Gastrocnemius medialis (tissue), 4 donors: ENCODE data around the gene URI1. TPM values are rescaled to one million over a fixed set of nuclear protein-coding genes. Genes with fewer than 3 reads are reported as not detected.

ENCODE experiments used
- ATAC-seq, 2 donors: fragments of 150-250 bp; one replicate each; pipeline ENCODE4 v1.9.1; 2016
- DNase-seq, 2 donors: peaks; one replicate each; pipeline ENCODE4 v3.0.0-alpha.2; 2019
- H3K27ac ChIP-seq, 4 donors: fragments of 200-600 bp; sonication (generic); 1 replicate in 1 of 4; 2 replicates in 3 of 4; pipeline ENCODE4 v1.5.1; 2016 to 2018; ENCODE audit warnings: mild to moderate bottlenecking in 2 of 4, moderate library complexity in 1 of 4
- H3K27me3 ChIP-seq, 3 donors: fragments of 200-600 bp; sonication (generic) in 2 of 3; 1 replicate in 1 of 3; 2 replicates in 2 of 3; pipeline versions ENCODE4 v1.5.1 to v1.6.0; 2016 to 2019; ENCODE audit warnings: mild to moderate bottlenecking in 1 of 3, moderate library complexity in 1 of 3
- H3K36me3 ChIP-seq, 2 donors: fragments of 200-600 bp; sonication (generic) in 1 of 2; one replicate each; pipeline ENCODE4 v1.5.1; 2017 to 2018
- H3K4me1 ChIP-seq, 2 donors: fragments of 200-600 bp; sonication (generic) in 1 of 2; one replicate each; pipeline ENCODE4 v1.5.1; 2016 to 2017; ENCODE audit warnings: mild to moderate bottlenecking in 2 of 2
- H3K4me3 ChIP-seq, 4 donors: fragments of 200-600 bp; sonication (generic) in 3 of 4; 1 replicate in 1 of 4; 2 replicates in 3 of 4; pipeline ENCODE4 v1.5.1; 2016 to 2019; ENCODE audit warnings: mild to moderate bottlenecking in 2 of 4
- H3K9me3 ChIP-seq, 3 donors: fragments of 200-600 bp; sonication (generic) in 2 of 3; 1 replicate in 1 of 3; 2 replicates in 2 of 3; pipeline ENCODE4 v1.5.1; 2016 to 2019
- POLR2A ChIP-seq, 2 donors: fragments of 450-650 bp; IDR thresholded peaks; one replicate each; pipeline ENCODE4 v1.6.1; 2017; ENCODE audit warnings: antibody characterized with exemption in 2 of 2, mild to moderate bottlenecking in 2 of 2, moderate library complexity in 2 of 2
- in situ Hi-C, 4 donors: fragments of 200-750 bp; cut with MboI; loops; one replicate each; pipeline versions ENCODE4 v1.15.0 to v1.8.0; 2017; ENCODE audit warnings: low sequenced_read_pairs in 4 of 4
- intact Hi-C: fragments of 100-400 bp; cut with DNase I; formaldehyde crosslinking; loops from one replicate; pipeline ENCODE4 v1.15.1; 2023; ENCODE audit warnings: low total_unique reads
- total RNA-seq, 4 donors: library from RNA; depleted of rRNA; stranded (reverse); fragments of >200 nt; gene quantifications; one replicate each; pipeline versions ENCODE4 v1.1.0 to v1.2.3, GENCODE V29; 2016
- TF ChIP-seq, protein P1 (sequence below), 5 experiments: fragments of 450-650 bp in 3 of 5; fragments of 200-600 bp in 2 of 5; sonication (generic) in 2 of 5; IDR thresholded peaks in 4 of 5; conservative IDR thresholded peaks in 1 of 5; 1 replicate in 4 of 5; 2 replicates in 1 of 5; pipeline ENCODE4 v1.5.1; 2016 to 2019; ENCODE audit warnings: antibody characterized with exemption in 5 of 5, mild to moderate bottlenecking in 3 of 5, moderate library complexity in 3 of 5

The URI1 gene
- total RNA-seq, 4 donors from 2014 or later: 37.4 to 84.1 (median 59.2) TPM

GRCh38 chr19:29944390-29945012, 2.5 kb downstream of the URI1 start:
- H3K27ac ChIP-seq: peak overlapping the region in 3 of 4 donors; percentile 12 to 49 (median 12)
- intact Hi-C loops (no loop called here), in situ Hi-C loops (no loop called here)
- peaks cover 31 to 33% of the 10 kb centered on the region in 2 donors for H3K4me1 ChIP-seq
- no peak for ATAC-seq
- no peak for DNase-seq
- no peaks in the 10 kb centered on the region for H3K27me3 ChIP-seq
- H3K36me3 ChIP-seq: no peaks in the 10 kb centered on the region
- no peaks in the 10 kb centered on the region for H3K9me3 ChIP-seq
- TF ChIP-seq, protein P1, sequence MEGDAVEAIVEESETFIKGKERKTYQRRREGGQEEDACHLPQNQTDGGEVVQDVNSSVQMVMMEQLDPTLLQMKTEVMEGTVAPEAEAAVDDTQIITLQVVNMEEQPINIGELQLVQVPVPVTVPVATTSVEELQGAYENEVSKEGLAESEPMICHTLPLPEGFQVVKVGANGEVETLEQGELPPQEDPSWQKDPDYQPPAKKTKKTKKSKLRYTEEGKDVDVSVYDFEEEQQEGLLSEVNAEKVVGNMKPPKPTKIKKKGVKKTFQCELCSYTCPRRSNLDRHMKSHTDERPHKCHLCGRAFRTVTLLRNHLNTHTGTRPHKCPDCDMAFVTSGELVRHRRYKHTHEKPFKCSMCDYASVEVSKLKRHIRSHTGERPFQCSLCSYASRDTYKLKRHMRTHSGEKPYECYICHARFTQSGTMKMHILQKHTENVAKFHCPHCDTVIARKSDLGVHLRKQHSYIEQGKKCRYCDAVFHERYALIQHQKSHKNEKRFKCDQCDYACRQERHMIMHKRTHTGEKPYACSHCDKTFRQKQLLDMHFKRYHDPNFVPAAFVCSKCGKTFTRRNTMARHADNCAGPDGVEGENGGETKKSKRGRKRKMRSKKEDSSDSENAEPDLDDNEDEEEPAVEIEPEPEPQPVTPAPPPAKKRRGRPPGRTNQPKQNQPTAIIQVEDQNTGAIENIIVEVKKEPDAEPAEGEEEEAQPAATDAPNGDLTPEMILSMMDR (IDR thresholded peaks at IDR 0.05 in 4 of 5, conservative IDR thresholded peaks at IDR 0.05 in 1 of 5): no peak
- no peak for TF ChIP-seq POLR2A (IDR thresholded peaks at IDR 0.05)
- H3K4me3 ChIP-seq: no peak overlapping the region

- Histone ChIP-seq H3K4me1 (peaks cover 31 to 33% of the 10 kb centered on the region in 2 donors), H3K27ac (peak overlapping the region in 1 of 4 donors; percentile 49), H3K36me3 (no peaks in the 10 kb centered on the region), H3K4me3 (no peak overlapping the region), H3K27me3 (no peaks in the 10 kb centered on the region), H3K9me3 (no peaks in the 10 kb centered on the region)
- TF ChIP-seq POLR2A (IDR thresholded peaks at IDR 0.05): no peak
- TF ChIP-seq, protein P1 (IDR thresholded peaks at IDR 0.05 in 4 of 5, conservative IDR thresholded peaks at IDR 0.05 in 1 of 5): no peak
- DNase-seq (no peak), ATAC-seq (no peak)
- intact Hi-C loops: no loop called here
- in situ Hi-C loops: no loop called here
These were observed 3.0 kb downstream of the URI1 start for GRCh38 chr19:29945017-29945416.

- H3K27ac ChIP-seq: peak overlapping the region in 1 of 4 donors; percentile 49
- peaks cover 31 to 33% of the 10 kb centered on the region in 2 donors for H3K4me1 ChIP-seq
- H3K9me3 ChIP-seq: no peaks in the 10 kb centered on the region
- no peak for TF ChIP-seq POLR2A (IDR thresholded peaks at IDR 0.05)
- TF ChIP-seq, protein P1 (IDR thresholded peaks at IDR 0.05 in 4 of 5, conservative IDR thresholded peaks at IDR 0.05 in 1 of 5): no peak
- ATAC-seq (no peak), DNase-seq (no peak)
- H3K36me3 ChIP-seq: no peaks in the 10 kb centered on the region
- intact Hi-C loops (no loop called here), in situ Hi-C loops (no loop called here)
- H3K4me3 ChIP-seq: no peak overlapping the region
- no peaks in the 10 kb centered on the region for H3K27me3 ChIP-seq
These were observed 3.4 kb downstream of the URI1 start for GRCh38 chr19:29945433-29945832.

GRCh38 chr19:29946645-29947044, 4.6 kb downstream of the URI1 start:
- no peak for ATAC-seq
- no peak overlapping the region for H3K4me3 ChIP-seq
- no peak for DNase-seq
- H3K27me3 ChIP-seq: no peaks in the 10 kb centered on the region
- H3K9me3 ChIP-seq: no peaks in the 10 kb centered on the region
- in situ Hi-C loops: no loop called here
- H3K4me1 ChIP-seq: peaks cover 31 to 33% of the 10 kb centered on the region in 2 donors
- H3K27ac ChIP-seq: no peak overlapping the region
- no peaks in the 10 kb centered on the region for H3K36me3 ChIP-seq
- TF ChIP-seq, protein P1 (IDR thresholded peaks at IDR 0.05 in 4 of 5, conservative IDR thresholded peaks at IDR 0.05 in 1 of 5): no peak
- no peak for TF ChIP-seq POLR2A (IDR thresholded peaks at IDR 0.05)
- intact Hi-C loops: loop anchor here (2.0 kb wide), 1 partner anchor 20 kb away; no protein-coding TSS in a partner anchor
